DND-41 (cell line): ENCODE data around the gene TSPAN3.

Source experiments
- ATAC-seq: fragments of 200-7000 bp; cut with Tn5 transposase; 3 replicates; pipeline ENCODE4 v1.9.1; 2021; ENCODE audit warnings: low read depth; ENCODE audit not compliant: insufficient read depth
- DNase-seq: peaks from one replicate; pipeline ENCODE4 v3.0.0-alpha.2; 2020
- H2AFZ ChIP-seq: 2 replicates; pipeline ENCODE4 v1.6.0; 2012; ENCODE audit warnings: low read depth, low read length
- H3K27ac ChIP-seq: 2 replicates; pipeline ENCODE4 v1.5.1; 2012; ENCODE audit warnings: low read length, inconsistent platforms
- H3K27me3 ChIP-seq: fragments of 200-600 bp; sonication (generic); 2 replicates; pipeline ENCODE4 v1.6.0; 2012; ENCODE audit warnings: low read length, mild to moderate bottlenecking, inconsistent platforms; ENCODE audit not compliant: insufficient read depth, poor library complexity
- H3K36me3 ChIP-seq: 2 replicates; pipeline ENCODE4 v1.5.1; 2012; ENCODE audit warnings: low read length, inconsistent platforms; ENCODE audit not compliant: insufficient read depth
- H3K4me1 ChIP-seq: 2 replicates; pipeline ENCODE4 v1.5.1; 2012; ENCODE audit warnings: mild to moderate bottlenecking, low read length; ENCODE audit not compliant: insufficient read depth
- H3K4me2 ChIP-seq: 2 replicates; pipeline ENCODE4 v1.6.0; 2012; ENCODE audit warnings: mild to moderate bottlenecking, moderate library complexity, low read length, inconsistent platforms; ENCODE audit not compliant: insufficient read depth
- H3K4me3 ChIP-seq, 2 experiments: fragments of 200-600 bp in 1 of 2; shearing (Covaris generic) in 1 of 2; 2 replicates each; pipeline ENCODE4 v1.5.1; 2012 to 2016; ENCODE audit warnings: inconsistent platforms in 2 of 2, low read length in 2 of 2, mild to moderate bottlenecking in 2 of 2, low read depth in 1 of 2, moderate library complexity in 1 of 2
- H3K79me2 ChIP-seq: 2 replicates; pipeline ENCODE4 v1.6.0; 2012; ENCODE audit warnings: low read length, inconsistent platforms; ENCODE audit not compliant: insufficient read depth
- H3K9ac ChIP-seq: 2 replicates; pipeline ENCODE4 v1.6.0; 2012; ENCODE audit warnings: low read depth, mild to moderate bottlenecking, inconsistent platforms, low read length, moderate library complexity
- H3K9me3 ChIP-seq: 2 replicates; pipeline ENCODE4 v1.5.1; 2012; ENCODE audit warnings: low read length, moderate library complexity, mild to moderate bottlenecking, inconsistent platforms; ENCODE audit not compliant: insufficient read depth, severe bottlenecking
- H4K20me1 ChIP-seq: 2 replicates; pipeline ENCODE4 v1.6.0; 2012; ENCODE audit warnings: low read length; ENCODE audit not compliant: insufficient read depth
- CTCF ChIP-seq: IDR thresholded peaks from 2 replicates; pipeline ENCODE4 v1.5.1; 2012; ENCODE audit warnings: borderline replicate concordance, low read length, moderate library complexity, mild to moderate bottlenecking; ENCODE audit not compliant: poor library complexity, severe bottlenecking; ENCODE audit errors: extremely low read depth
- EZH2 ChIP-seq: IDR thresholded peaks from 3 replicates; pipeline ENCODE4 v1.6.1; 2012; ENCODE audit warnings: borderline replicate concordance, low read depth, mild to moderate bottlenecking, moderate library complexity, low read length, inconsistent platforms; ENCODE audit not compliant: severe bottlenecking

TSPAN3 gene

DNA sequence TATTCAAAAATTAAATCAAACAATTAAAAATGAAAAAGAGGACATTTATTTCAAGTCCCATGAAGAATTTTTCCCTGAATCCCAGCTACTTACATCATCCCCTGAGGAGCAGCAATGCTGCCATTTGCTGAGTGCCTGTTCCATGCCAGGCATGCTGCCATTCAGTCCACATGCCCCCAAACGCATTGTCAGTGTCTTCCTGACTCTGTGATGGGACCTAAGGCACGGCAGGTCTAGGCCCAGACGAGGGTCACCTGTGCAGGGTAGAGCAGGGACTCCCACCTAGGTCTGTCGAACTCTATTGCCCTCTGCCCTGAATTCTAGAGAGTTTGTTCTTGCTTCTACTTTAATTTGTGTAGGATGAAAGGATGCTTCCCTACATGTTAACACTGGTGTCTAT, 68.9 kb downstream of the TSPAN3 start:
- Histone ChIP-seq H3K9me3 (no peaks in the 10 kb centered on the region), H3K27ac (no peak overlapping the region), H3K79me2 (no peaks in the 10 kb centered on the region), H2AFZ (no peak overlapping the region), H4K20me1 (no peaks in the 10 kb centered on the region), H3K9ac (no peak overlapping the region), H3K4me3 (no peak overlapping the region), H3K4me1 (0 out of 2 replicates have a peak, but pooled peaks cover 3% of the 10 kb centered on the region), H3K36me3 (no peaks in the 10 kb centered on the region), H3K27me3 (no peaks in the 10 kb centered on the region), H3K4me2 (no peak overlapping the region)
- no peak for DNase-seq
- TF ChIP-seq CTCF, result no peak
- no peak for TF ChIP-seq EZH2
- ATAC-seq, result no peak

DNA sequence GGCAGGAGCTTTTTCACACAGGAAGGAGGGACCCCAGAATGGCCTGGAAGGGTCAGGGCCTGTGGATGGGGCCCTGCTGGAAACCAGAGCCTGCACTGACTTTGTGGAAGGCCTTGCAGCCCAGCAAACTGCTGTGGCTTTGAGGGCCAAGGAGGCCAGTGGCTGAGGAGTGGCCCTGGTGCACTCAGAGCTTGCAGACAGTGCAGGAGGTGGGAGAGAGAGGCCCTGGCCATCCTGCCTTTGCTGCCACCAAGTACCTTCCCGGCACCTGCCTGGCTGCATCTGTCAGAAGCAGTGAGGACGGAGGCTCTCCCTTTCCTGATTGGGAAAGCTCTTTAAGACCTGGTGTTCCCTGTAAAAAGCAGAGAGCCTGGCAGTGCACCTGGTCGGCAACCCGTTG, 69.6 kb downstream of the TSPAN3 start:
- no peaks in the 10 kb centered on the region for H3K36me3 ChIP-seq
- 0 out of 2 replicates have a peak, but pooled peaks cover 3% of the 10 kb centered on the region for H3K4me1 ChIP-seq
- no peaks in the 10 kb centered on the region for H3K79me2 ChIP-seq
- H3K4me3 ChIP-seq, result no peak overlapping the region
- no peak overlapping the region for H3K9ac ChIP-seq
- H3K27me3 ChIP-seq, result no peaks in the 10 kb centered on the region
- no peak overlapping the region for H3K4me2 ChIP-seq
- no peak for ATAC-seq
- no peak overlapping the region for H3K27ac ChIP-seq
- H2AFZ ChIP-seq, result no peak overlapping the region
- no peaks in the 10 kb centered on the region for H3K9me3 ChIP-seq
- H4K20me1 ChIP-seq, result no peaks in the 10 kb centered on the region
- TF ChIP-seq EZH2 (no peak), CTCF (no peak)
- DNase-seq, result no peak

- no peaks in the 10 kb centered on the region for H3K36me3 ChIP-seq
- no peaks in the 10 kb centered on the region for H3K9me3 ChIP-seq
- no peak overlapping the region for H3K4me2 ChIP-seq
- no peak overlapping the region for H2AFZ ChIP-seq
- ATAC-seq (no peak), DNase-seq (no peak)
- H3K79me2 ChIP-seq, result no peaks in the 10 kb centered on the region
- no peak overlapping the region for H3K27ac ChIP-seq
- H3K4me3 ChIP-seq, result no peak overlapping the region
- no peaks in the 10 kb centered on the region for H4K20me1 ChIP-seq
- no peaks in the 10 kb centered on the region for H3K27me3 ChIP-seq
- no peak overlapping the region for H3K9ac ChIP-seq
- peaks cover 11% of the 10 kb centered on the region; the same call in 1 of the 2 replicates for H3K4me1 ChIP-seq
- no peak for TF ChIP-seq CTCF
- TF ChIP-seq EZH2, result no peak
Observed at GRCh38 chr15:76999996-77000395, 70.9 kb downstream of the TSPAN3 start.

- Histone ChIP-seq H3K9ac (no peak overlapping the region), H2AFZ (no peak overlapping the region), H3K36me3 (no peaks in the 10 kb centered on the region), H3K79me2 (no peaks in the 10 kb centered on the region), H3K27me3 (no peaks in the 10 kb centered on the region), H3K4me1 (peaks cover 16% of the 10 kb centered on the region; the same call in 1 of the 2 replicates), H3K27ac (no peak overlapping the region), H3K4me3 (no peak overlapping the region), H3K4me2 (no peak overlapping the region), H4K20me1 (no peaks in the 10 kb centered on the region), H3K9me3 (no peaks in the 10 kb centered on the region)
- no peak for ATAC-seq
- DNase-seq, result no peak
- no peak for TF ChIP-seq CTCF
Observed at GRCh38 chr15:76998663-76999285, 72.1 kb downstream of the TSPAN3 start.
